Stimulated activated naive CD8-positive, alpha-beta T cell treated with anti-CD3 and anti-CD28 coated beads, Interleukin-15, amount 100 ng/mL, for 72 hours (primary cell): ENCODE results near the gene STMN1.

Source experiments
- ATAC-seq: fragments of 150-1000 bp; cut with Tn5 transposase; 2 replicates; pipeline ENCODE4 v1.10.0; 2021; ENCODE audit warnings: mild to moderate bottlenecking, moderate library complexity
- DNase-seq, 2 donors: peaks; one replicate each; pipeline ENCODE4 v3.0.0; 2021 to 2022
- H3K27ac Mint-ChIP-seq, 2 donors: one replicate each; pipeline ENCODE4 v1.8.0; 2022; ENCODE audit warnings: mild to moderate bottlenecking in 2 of 2, mixed read lengths in 2 of 2, moderate library complexity in 2 of 2
- H3K27me3 Mint-ChIP-seq: one replicate; pipeline ENCODE4 v1.8.0; 2022; ENCODE audit warnings: mixed read lengths
- H3K4me1 Mint-ChIP-seq: one replicate; pipeline ENCODE4 v1.8.0; 2022; ENCODE audit warnings: mild to moderate bottlenecking, mixed read lengths
- H3K4me3 Mint-ChIP-seq, 2 donors: one replicate each; pipeline ENCODE4 v1.8.0; 2022; ENCODE audit warnings: mild to moderate bottlenecking in 2 of 2, mixed read lengths in 2 of 2, moderate library complexity in 1 of 2
- H3K9me3 Mint-ChIP-seq, 2 donors: one replicate each; pipeline ENCODE4 v1.8.0; 2022; ENCODE audit warnings: mixed read lengths in 2 of 2

STMN1 gene

GRCh38 chr1:25927521-25928265, 21.5 kb upstream of the STMN1 start:
- no peaks in the 10 kb centered on the region for H3K9me3 Mint-ChIP-seq
- no peak for DNase-seq
- H3K4me1 Mint-ChIP-seq: peaks cover 22% of the 10 kb centered on the region
- ATAC-seq: no peak
- peaks cover 6% of the 10 kb centered on the region for H3K27me3 Mint-ChIP-seq
- no peak overlapping the region for H3K4me3 Mint-ChIP-seq
- no peak overlapping the region for H3K27ac Mint-ChIP-seq

GRCh38 chr1:25926731-25927496, 20.7 kb upstream of the STMN1 start:
- Mint-ChIP-seq H3K4me3 (no peak overlapping the region), H3K27me3 (peaks cover 6% of the 10 kb centered on the region), H3K27ac (no peak overlapping the region), H3K9me3 (no peaks in the 10 kb centered on the region), H3K4me1 (peaks cover 30% of the 10 kb centered on the region)
- no peak for DNase-seq
- no peak for ATAC-seq

DNA sequence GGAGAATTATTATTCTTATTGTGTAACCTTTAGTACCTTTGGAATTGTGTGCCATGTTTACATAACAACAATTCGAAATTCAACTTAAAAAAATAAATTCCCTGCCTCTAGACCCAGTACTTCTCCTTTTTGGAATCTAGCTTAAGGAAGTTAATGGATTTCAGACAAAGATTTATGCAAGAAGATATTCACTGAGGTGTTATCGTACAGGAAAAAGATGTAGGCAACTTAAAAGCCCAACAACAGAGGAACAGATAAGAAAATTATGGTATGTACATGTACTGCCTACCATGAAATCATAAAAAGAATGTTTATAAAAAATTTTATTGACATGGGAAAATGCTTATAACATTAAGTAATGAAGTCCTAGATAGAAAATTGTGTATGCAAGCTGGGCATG, 18.2 kb upstream of the STMN1 start:
- Mint-ChIP-seq H3K27ac (no peak overlapping the region), H3K9me3 (no peaks in the 10 kb centered on the region), H3K4me1 (peaks cover 33% of the 10 kb centered on the region), H3K4me3 (no peak overlapping the region), H3K27me3 (peaks cover 6% of the 10 kb centered on the region)
- no peak for DNase-seq
- no peak for ATAC-seq

GRCh38 chr1:25922971-25923552, 16.8 kb upstream of the STMN1 start:
- Mint-ChIP-seq H3K4me1 (peaks cover 40% of the 10 kb centered on the region), H3K27me3 (peaks cover 6% of the 10 kb centered on the region), H3K9me3 (no peaks in the 10 kb centered on the region), H3K27ac (peak overlapping the region in 1 of 2 donors; percentile 9), H3K4me3 (peak overlapping the region; percentile 84 to 93)
- peak in 1 of 2 donors; percentile 31 for DNase-seq
- peak; percentile 67 for ATAC-seq

DNA sequence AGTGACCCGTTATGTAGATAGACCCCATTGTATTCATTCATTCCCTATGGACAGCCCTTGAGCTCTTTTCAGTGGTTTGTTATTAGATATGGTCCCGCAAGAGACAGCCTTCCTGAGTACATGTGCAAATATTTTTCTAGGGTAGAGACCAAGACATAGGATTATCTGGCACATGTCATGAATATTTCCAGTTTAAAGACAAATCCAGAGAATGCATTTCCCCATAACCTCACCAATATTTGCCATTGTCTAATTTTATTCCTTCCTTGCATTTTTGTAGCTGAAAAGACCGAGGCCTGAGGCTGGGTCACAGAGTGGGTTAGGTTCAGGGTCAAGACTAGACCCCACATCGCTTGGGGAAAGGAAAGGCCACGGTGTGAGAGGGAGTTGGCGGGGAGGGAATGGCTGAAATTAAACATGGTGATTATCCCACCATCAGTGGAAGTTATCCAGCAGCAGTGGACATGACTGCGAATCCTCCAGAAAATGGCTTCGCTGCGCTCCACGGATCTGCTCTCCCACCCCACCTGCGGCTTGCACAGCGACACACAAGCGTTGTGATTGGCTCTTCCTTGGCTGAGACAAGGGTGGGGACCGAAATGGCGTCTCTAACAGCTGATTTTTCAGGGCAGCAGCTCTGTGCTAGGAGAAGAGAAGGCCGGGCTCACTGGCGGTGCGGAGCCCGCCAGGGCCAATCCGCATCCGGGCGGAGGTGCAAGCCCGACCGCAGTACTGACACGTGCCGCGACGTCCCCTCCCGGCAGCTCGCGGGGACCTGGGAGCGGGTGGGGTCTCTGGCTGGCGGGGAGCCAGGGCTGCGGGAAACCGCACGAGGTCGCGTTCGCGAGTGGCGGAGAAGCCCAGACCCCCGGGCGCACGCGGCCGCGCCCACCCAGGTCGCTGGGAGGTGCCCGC, 16.1 kb upstream of the STMN1 start:
- ATAC-seq: peak; percentile 89
- H3K9me3 Mint-ChIP-seq: no peaks in the 10 kb centered on the region
- H3K4me1 Mint-ChIP-seq: peaks cover 47% of the 10 kb centered on the region
- peak; percentile 54 to 57 for DNase-seq
- H3K27ac Mint-ChIP-seq: peak overlapping the region; percentile 83 to 85
- H3K27me3 Mint-ChIP-seq: peaks cover 6% of the 10 kb centered on the region
- peak overlapping the region; percentile 84 to 93 for H3K4me3 Mint-ChIP-seq

- DNase-seq (no peak), ATAC-seq (no peak)
- H3K4me1 Mint-ChIP-seq: peaks cover 34% of the 10 kb centered on the region
- H3K27ac Mint-ChIP-seq: no peak overlapping the region
- H3K9me3 Mint-ChIP-seq: no peaks in the 10 kb centered on the region
- H3K27me3 Mint-ChIP-seq: peaks cover 4% of the 10 kb centered on the region
- no peak overlapping the region for H3K4me3 Mint-ChIP-seq
Measured at GRCh38 chr1:25918615-25919014, 12.4 kb upstream of the STMN1 start.

DNA sequence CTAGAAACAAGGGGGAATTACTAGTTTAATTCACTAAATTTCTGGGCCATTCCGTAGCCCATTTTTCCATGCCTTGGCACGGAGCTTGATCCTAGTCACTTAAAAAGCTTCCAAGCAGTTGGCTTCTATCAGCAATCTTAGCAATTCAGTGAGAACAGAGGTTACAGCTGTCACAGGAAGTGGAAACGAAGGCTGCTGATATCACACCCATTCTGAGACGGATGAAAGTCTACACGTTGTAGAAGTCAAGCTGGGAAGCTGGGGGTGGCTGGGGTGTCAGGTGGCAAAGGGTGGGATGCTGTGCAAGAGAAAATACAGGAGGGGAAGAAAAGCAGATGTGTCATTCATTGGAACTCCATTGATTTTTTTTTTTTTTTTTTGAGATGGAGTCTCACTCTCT, 11.8 kb upstream of the STMN1 start:
- H3K4me3 Mint-ChIP-seq: peak overlapping the region; percentile 13 to 41
- peak overlapping the region in 1 of 2 donors; percentile 41 for H3K27ac Mint-ChIP-seq
- DNase-seq: no peak
- no peaks in the 10 kb centered on the region for H3K9me3 Mint-ChIP-seq
- H3K27me3 Mint-ChIP-seq: no peaks in the 10 kb centered on the region
- peaks cover 28% of the 10 kb centered on the region for H3K4me1 Mint-ChIP-seq
- ATAC-seq: peak; percentile 39

DNA sequence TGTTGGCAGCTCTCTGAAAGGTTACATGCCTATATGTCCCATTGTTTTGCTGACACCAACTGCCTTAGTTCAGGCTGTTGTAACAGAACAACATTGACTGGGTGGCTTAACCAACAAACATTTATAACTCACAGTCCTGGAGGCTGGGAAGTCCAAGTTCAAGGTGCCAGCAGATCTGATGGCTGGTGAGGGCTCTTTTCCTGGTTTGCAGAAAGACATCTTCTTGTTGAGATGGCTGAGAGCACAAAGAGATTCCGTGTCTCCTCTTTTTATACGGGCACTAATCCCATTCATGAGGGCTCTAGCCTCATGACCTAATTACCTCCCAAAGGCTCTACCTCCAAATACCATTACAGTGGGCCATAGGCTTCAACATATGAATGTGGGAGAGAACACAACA, 10.2 kb upstream of the STMN1 start:
- H3K27me3 Mint-ChIP-seq: no peaks in the 10 kb centered on the region
- no peaks in the 10 kb centered on the region for H3K9me3 Mint-ChIP-seq
- H3K4me3 Mint-ChIP-seq: no peak overlapping the region
- ATAC-seq: no peak
- peaks cover 14% of the 10 kb centered on the region for H3K4me1 Mint-ChIP-seq
- H3K27ac Mint-ChIP-seq: no peak overlapping the region
- DNase-seq: no peak

DNA sequence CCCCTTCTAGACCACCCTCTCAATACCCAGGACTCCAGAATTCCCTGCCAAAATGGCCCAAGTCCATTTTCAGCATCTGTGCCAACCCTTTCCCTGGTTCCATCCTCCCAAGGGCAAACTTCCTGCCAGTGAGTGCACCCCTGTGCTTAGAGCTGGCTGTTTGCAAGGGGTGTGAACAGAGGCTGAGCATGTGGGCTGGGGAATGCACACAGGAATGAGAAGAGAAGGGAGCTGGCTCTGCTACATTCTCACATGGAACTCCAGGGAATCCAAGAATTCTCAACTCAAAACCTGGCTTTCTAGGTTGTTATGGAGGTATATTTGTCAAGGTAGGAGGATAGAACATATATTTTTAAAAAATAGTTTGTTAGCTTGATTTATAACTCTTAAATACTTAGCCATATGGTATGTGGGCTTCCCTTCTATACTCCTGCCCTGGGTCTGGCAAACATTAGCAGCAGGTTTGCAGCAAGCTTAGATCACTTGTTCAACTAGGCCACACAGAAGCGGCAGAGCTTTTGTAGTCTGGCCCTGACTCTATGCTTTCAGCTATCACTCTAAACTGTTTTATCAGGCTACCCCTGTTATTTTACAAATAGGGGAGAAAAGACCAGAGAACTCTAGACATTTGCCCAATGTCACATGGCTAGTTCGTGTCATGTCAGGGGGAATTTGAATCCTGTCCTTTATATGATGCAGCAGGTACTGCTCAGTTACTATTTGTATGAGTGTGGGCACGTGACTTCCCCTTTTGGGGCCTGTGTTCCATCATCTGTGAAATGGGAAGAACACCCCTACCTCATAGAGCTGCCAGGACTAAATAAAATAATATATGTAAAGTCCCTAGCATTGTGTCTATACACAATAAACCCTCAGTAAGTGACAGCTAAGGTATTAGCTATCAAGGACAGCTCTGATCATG, 8.1 kb upstream of the STMN1 start:
- H3K9me3 Mint-ChIP-seq: no peaks in the 10 kb centered on the region
- H3K27ac Mint-ChIP-seq: no peak overlapping the region
- no peak for ATAC-seq
- peaks cover 14% of the 10 kb centered on the region for H3K4me1 Mint-ChIP-seq
- DNase-seq: no peak
- H3K4me3 Mint-ChIP-seq: no peak overlapping the region
- no peaks in the 10 kb centered on the region for H3K27me3 Mint-ChIP-seq

DNA sequence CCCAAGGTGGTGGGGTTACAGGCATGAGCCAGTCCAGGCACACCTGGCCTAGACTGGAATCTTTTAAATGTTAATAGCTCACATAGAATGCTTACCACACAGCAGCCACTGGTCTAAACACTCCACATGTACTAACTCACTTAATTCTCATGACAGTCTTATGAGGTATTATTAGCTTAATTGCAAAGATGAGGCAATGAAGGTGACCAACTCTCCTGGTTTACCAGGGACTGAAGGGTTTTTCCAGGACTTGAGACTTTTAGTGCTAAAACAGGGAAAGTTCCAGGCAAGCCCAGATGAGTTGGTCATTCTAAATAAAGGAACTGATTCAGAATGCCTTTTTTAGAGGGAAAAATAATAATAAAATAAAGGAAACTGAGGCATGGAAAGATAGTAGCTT, 7.0 kb upstream of the STMN1 start:
- H3K27ac Mint-ChIP-seq: no peak overlapping the region
- no peaks in the 10 kb centered on the region for H3K27me3 Mint-ChIP-seq
- H3K9me3 Mint-ChIP-seq: no peaks in the 10 kb centered on the region
- DNase-seq: no peak
- H3K4me1 Mint-ChIP-seq: peaks cover 8% of the 10 kb centered on the region
- no peak for ATAC-seq
- no peak overlapping the region for H3K4me3 Mint-ChIP-seq

GRCh38 chr1:25912076-25912831, 6.0 kb upstream of the STMN1 start:
- H3K4me3 Mint-ChIP-seq: no peak overlapping the region
- H3K4me1 Mint-ChIP-seq: peaks cover 4% of the 10 kb centered on the region
- ATAC-seq (no peak), DNase-seq (no peak)
- H3K27me3 Mint-ChIP-seq: peaks cover 6% of the 10 kb centered on the region
- H3K27ac Mint-ChIP-seq: no peak overlapping the region
- no peaks in the 10 kb centered on the region for H3K9me3 Mint-ChIP-seq

DNA sequence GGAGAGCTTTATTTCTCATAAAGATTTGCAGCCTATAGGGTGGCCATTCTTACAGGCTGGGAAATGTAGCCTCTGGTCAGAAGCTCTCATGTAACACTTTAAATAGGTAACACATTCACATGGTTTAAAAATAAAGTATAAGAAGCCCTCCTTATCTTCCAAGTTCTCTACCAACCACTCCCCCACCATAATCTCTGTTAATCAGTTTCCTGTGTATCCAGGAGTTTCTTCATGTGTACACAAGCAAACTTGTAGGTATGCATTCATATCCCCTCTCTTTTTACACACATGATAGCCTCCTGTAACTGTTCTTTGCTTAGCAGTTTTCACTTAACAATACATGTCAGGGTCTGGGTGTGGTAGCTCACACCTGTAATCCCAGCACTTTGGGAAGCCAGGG, 4.9 kb upstream of the STMN1 start:
- Mint-ChIP-seq H3K4me3 (no peak overlapping the region), H3K9me3 (no peaks in the 10 kb centered on the region), H3K27ac (no peak overlapping the region), H3K27me3 (peaks cover 12% of the 10 kb centered on the region), H3K4me1 (peaks cover 12% of the 10 kb centered on the region)
- no peak for ATAC-seq
- no peak for DNase-seq

- no peak overlapping the region for H3K27ac Mint-ChIP-seq
Measured at GRCh38 chr1:25909040-25909439, 2.8 kb upstream of the STMN1 start.

GRCh38 chr1:25908161-25908560, 1.9 kb upstream of the STMN1 start:
- Mint-ChIP-seq H3K9me3 (no peaks in the 10 kb centered on the region), H3K27me3 (peaks cover 12% of the 10 kb centered on the region), H3K4me3 (no peak overlapping the region), H3K27ac (no peak overlapping the region), H3K4me1 (peaks cover 27% of the 10 kb centered on the region)
- ATAC-seq: no peak
- no peak for DNase-seq

More at GRCh38 chr1:25909040-25909439, 2.8 kb upstream of the STMN1 start:
- Mint-ChIP-seq H3K4me1 (peaks cover 22% of the 10 kb centered on the region), H3K27me3 (peaks cover 12% of the 10 kb centered on the region), H3K4me3 (no peak overlapping the region), H3K9me3 (no peaks in the 10 kb centered on the region)
- ATAC-seq (no peak), DNase-seq (no peak)
